Measurements from ENCODE around the gene TOR1AIP2. TPM values are rescaled to one million over a fixed set of nuclear protein-coding genes. Genes with fewer than 3 reads are reported as not detected.

The TOR1AIP2 gene
- total RNA-seq, 1 donor: 92.3 TPM

DNA sequence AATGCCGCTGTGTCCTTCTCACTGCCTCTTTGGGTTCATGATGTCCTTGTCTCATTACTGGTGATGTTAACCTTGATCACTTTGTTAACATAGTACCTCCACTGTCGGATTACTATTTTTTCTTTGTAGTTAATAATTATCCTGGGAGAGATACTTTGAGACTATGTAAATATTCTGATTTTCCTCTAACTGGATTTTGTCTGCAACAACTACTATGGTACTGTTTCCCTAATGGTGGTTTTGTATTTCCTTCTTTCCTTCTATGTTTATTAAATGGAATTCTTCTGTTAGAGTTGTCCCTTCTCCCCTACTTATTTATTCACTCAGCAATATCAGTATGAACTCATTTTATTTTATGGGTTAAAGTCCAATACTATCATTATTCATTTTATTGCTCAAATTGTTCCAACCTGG is 4.2 kb downstream of the TOR1AIP2 start:
- TF ChIP-seq, protein P1, sequence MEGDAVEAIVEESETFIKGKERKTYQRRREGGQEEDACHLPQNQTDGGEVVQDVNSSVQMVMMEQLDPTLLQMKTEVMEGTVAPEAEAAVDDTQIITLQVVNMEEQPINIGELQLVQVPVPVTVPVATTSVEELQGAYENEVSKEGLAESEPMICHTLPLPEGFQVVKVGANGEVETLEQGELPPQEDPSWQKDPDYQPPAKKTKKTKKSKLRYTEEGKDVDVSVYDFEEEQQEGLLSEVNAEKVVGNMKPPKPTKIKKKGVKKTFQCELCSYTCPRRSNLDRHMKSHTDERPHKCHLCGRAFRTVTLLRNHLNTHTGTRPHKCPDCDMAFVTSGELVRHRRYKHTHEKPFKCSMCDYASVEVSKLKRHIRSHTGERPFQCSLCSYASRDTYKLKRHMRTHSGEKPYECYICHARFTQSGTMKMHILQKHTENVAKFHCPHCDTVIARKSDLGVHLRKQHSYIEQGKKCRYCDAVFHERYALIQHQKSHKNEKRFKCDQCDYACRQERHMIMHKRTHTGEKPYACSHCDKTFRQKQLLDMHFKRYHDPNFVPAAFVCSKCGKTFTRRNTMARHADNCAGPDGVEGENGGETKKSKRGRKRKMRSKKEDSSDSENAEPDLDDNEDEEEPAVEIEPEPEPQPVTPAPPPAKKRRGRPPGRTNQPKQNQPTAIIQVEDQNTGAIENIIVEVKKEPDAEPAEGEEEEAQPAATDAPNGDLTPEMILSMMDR (IDR thresholded peaks at IDR 0.05; ENCODE audit: extremely low read depth, low read depth, low read length): no peak
- no peak for DNase-seq (ENCODE audit: insufficient read length, low spot score, missing footprints)
- peaks cover 88% of the 10 kb centered on the region for H3K79me2 ChIP-seq (ENCODE audit: insufficient read depth, low read length)

DNA sequence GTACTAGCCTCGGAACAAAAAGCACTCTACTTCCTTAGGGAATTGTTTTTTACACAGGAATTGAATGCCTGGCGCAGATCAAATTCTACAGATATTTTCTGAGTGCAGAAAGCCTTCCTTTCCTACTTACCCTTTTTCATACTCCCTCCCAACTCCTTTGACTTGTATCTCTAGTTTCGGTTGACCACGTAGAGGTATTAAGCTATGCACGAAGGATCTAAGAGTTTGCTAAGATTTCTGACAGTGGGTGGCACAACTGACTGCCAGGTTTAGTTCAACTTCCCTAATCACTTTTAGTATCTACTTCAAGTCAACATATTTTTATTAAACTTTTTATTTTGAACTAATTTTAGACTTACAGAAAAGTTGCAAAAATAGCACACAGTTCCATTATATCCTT is 5.0 kb downstream of the TOR1AIP2 start:
- Histone ChIP-seq H2AFZ (ENCODE audit: low read length) (no peak overlapping the region), H3K27me3 (ENCODE audit: insufficient read depth, low read length) (no peaks in the 10 kb centered on the region), H3K4me3 (ENCODE audit: insufficient read depth, low read length) (no peak overlapping the region), H3K79me2 (ENCODE audit: insufficient read depth, low read length) (peaks cover 90% of the 10 kb centered on the region), H3K27ac (ENCODE audit: low read depth, low read length) (no peak overlapping the region), H3K4me2 (ENCODE audit: insufficient read depth, low read length) (no peak overlapping the region), H4K20me1 (ENCODE audit: insufficient read depth, low read length) (peaks cover 65% of the 10 kb centered on the region), H3K36me3 (ENCODE audit: insufficient read depth, low read length) (peaks cover 21% of the 10 kb centered on the region), H3K9me3 (ENCODE audit: low read depth, low read length) (no peaks in the 10 kb centered on the region), H3K4me1 (ENCODE audit: insufficient read depth, low read length) (peaks cover 13% of the 10 kb centered on the region)
- DNase-seq (ENCODE audit: insufficient read length, low spot score, missing footprints): no peak
- TF ChIP-seq, protein P1 (IDR thresholded peaks at IDR 0.05; ENCODE audit: extremely low read depth, low read depth, low read length): no peak

More for the DNA sequence above, 4.2 kb downstream of the TOR1AIP2 start:
- H3K27ac ChIP-seq (ENCODE audit: low read depth, low read length): no peak overlapping the region
- no peaks in the 10 kb centered on the region for H3K9me3 ChIP-seq (ENCODE audit: low read depth, low read length)
- H2AFZ ChIP-seq (ENCODE audit: low read length): no peak overlapping the region
- H3K36me3 ChIP-seq (ENCODE audit: insufficient read depth, low read length): peaks cover 21% of the 10 kb centered on the region
- H3K4me1 ChIP-seq (ENCODE audit: insufficient read depth, low read length): peaks cover 12% of the 10 kb centered on the region
- H3K4me2 ChIP-seq (ENCODE audit: insufficient read depth, low read length): no peak overlapping the region
- H3K4me3 ChIP-seq (ENCODE audit: insufficient read depth, low read length): no peak overlapping the region
- peaks cover 60% of the 10 kb centered on the region for H4K20me1 ChIP-seq (ENCODE audit: insufficient read depth, low read length)
- no peaks in the 10 kb centered on the region for H3K27me3 ChIP-seq (ENCODE audit: insufficient read depth, low read length)

DNA sequence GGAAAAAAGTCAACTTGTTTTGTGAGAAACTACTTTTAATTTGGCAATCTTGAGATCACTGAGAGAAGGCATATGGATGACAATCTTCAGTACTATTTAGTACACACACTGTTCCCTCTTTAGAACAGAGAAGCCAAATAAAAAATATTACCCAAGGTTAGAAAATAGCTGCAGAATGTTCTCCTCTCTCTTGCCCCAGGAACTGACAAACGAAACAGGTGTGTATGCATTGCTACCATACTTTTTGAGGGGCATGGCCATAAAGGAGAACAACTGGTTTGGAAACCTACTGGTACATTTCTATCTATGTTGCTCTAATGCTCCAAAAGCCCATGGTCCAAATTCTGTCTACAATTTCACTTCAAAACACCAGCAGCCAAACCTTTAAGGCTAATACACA is 5.7 kb downstream of the TOR1AIP2 start:
- Histone ChIP-seq H3K9me3 (ENCODE audit: low read depth, low read length) (no peaks in the 10 kb centered on the region), H3K36me3 (ENCODE audit: insufficient read depth, low read length) (peaks cover 21% of the 10 kb centered on the region), H3K27me3 (ENCODE audit: insufficient read depth, low read length) (no peaks in the 10 kb centered on the region), H2AFZ (ENCODE audit: low read length) (no peak overlapping the region), H3K4me3 (ENCODE audit: insufficient read depth, low read length) (no peak overlapping the region), H3K79me2 (ENCODE audit: insufficient read depth, low read length) (peaks cover 90% of the 10 kb centered on the region), H3K27ac (ENCODE audit: low read depth, low read length) (no peak overlapping the region), H3K4me2 (ENCODE audit: insufficient read depth, low read length) (no peak overlapping the region), H4K20me1 (ENCODE audit: insufficient read depth, low read length) (peaks cover 66% of the 10 kb centered on the region), H3K4me1 (ENCODE audit: insufficient read depth, low read length) (peaks cover 13% of the 10 kb centered on the region)
- DNase-seq (ENCODE audit: insufficient read length, low spot score, missing footprints): no peak
- TF ChIP-seq, protein P1 (IDR thresholded peaks at IDR 0.05; ENCODE audit: extremely low read depth, low read depth, low read length): no peak

DNA sequence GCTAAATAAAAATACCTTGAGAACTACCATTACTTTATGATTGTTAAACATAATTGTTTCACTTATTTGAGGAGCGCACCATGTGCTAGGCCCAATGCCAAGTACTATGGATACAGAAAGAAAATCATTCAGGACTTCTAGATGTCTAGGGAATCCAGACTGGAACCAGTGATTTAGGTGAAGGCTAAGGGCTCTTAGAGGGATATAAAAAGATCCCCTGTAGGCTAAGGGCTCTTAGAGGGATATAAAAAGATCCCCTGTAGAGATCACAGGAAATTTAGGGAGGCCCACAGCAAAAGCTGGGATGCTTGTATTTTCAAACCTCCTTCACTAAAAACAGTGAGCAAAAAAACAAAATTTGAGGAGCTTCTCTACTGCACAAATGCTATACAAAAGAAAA is 6.7 kb downstream of the TOR1AIP2 start:
- Histone ChIP-seq H3K27ac (ENCODE audit: low read depth, low read length) (no peak overlapping the region), H3K79me2 (ENCODE audit: insufficient read depth, low read length) (peaks cover 89% of the 10 kb centered on the region), H3K4me2 (ENCODE audit: insufficient read depth, low read length) (no peak overlapping the region), H3K36me3 (ENCODE audit: insufficient read depth, low read length) (peaks cover 31% of the 10 kb centered on the region), H3K4me3 (ENCODE audit: insufficient read depth, low read length) (no peak overlapping the region), H4K20me1 (ENCODE audit: insufficient read depth, low read length) (peaks cover 67% of the 10 kb centered on the region), H3K4me1 (ENCODE audit: insufficient read depth, low read length) (peaks cover 7% of the 10 kb centered on the region), H2AFZ (ENCODE audit: low read length) (no peak overlapping the region), H3K9me3 (ENCODE audit: low read depth, low read length) (no peaks in the 10 kb centered on the region), H3K27me3 (ENCODE audit: insufficient read depth, low read length) (no peaks in the 10 kb centered on the region)
- DNase-seq (ENCODE audit: insufficient read length, low spot score, missing footprints): no peak
- TF ChIP-seq, protein P1 (IDR thresholded peaks at IDR 0.05; ENCODE audit: extremely low read depth, low read depth, low read length): no peak

All from osteoblast (primary cell).